ENCODE measurements around the gene HOXD4. TPM values are rescaled to one million over a fixed set of nuclear protein-coding genes. Genes with fewer than 3 reads are reported as not detected.

The HOXD4 gene
- total RNA-seq, 1 donor from 2014 or later, result not detected

DNA sequence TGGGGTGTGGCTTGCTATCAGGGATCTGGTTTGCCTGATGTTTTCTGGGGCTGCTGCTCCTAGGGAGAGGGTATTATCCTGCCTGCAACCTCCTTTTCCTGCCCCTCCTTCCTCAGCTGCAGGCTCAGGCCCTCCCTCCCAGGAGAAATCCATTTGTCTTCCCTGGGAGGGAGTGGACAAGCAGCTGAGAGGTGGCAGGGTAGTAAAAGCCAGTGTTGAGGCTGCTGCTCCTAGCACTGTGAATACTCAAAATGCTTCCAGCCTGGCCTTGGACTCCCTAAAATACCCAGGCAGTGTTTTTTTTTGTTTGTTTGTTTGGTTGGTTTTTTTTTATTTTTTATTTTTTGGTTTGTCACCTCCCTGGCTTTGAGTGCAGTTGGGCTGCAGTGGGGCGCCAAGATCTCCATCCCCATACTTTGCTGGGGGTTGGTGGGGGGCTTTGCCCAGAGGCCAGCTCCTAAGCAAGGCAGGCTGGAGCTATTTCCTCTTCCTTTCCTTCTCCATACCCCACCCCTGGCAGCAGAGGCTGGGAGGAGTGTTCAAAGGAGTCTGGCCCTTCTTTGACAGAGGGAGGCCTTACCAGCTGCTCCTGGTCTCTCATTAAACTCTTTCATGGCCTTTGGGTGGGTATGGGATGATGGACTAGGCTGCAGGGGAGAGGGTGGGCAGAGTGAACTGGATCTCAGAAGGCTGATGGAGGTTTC is 19.4 kb downstream of the HOXD4 start:
- no peak for DNase-seq

DNA sequence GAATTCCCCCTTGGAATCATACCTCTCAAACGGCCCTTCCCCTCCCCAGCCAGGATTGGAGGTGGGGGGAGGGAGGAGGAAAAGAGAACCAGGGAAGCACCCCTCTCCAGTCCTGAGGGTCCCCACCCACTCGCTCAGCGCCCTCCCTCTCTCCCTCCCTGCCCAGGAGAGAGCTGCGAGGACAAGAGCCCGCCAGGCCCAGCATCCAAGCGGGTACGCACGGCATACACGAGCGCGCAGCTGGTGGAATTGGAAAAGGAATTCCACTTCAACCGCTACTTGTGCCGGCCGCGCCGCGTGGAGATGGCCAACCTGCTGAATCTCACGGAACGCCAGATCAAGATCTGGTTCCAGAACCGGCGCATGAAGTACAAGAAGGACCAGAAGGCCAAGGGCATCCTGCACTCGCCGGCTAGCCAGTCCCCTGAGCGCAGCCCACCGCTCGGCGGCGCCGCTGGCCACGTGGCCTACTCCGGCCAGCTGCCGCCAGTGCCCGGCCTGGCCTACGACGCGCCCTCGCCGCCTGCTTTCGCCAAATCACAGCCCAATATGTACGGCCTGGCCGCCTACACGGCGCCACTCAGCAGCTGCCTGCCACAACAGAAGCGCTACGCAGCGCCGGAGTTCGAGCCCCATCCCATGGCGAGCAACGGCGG is 20.1 kb downstream of the HOXD4 start:
- DNase-seq, result no peak

DNA sequence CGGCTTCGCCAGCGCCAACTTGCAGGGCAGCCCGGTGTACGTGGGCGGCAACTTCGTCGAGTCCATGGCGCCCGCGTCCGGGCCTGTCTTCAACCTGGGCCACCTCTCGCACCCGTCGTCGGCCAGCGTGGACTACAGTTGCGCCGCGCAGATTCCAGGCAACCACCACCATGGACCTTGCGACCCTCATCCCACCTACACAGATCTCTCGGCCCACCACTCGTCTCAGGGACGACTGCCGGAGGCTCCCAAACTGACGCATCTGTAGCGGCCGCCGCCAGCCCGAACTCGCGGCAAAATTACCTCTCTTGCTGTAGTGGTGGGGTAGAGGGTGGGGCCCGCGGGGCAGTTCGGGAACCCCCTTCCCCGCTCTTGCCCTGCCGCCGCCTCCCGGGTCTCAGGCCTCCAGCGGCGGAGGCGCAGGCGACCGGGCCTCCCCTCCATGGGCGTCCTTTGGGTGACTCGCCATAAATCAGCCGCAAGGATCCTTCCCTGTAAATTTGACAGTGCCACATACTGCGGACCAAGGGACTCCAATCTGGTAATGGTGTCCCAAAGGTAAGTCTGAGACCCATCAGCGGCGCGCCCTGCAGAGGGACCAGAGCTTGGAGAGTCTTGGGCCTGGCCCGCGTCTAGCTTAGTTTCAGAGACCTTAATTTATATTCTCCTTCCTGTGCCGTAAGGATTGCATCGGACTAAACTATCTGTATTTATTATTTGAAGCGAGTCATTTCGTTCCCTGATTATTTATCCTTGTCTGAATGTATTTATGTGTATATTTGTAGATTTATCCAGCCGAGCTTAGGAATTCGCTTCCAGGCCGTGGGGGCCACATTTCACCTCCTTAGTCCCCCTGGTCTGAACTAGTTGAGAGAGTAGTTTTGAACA is 20.9 kb downstream of the HOXD4 start:
- no peak for DNase-seq

DNA sequence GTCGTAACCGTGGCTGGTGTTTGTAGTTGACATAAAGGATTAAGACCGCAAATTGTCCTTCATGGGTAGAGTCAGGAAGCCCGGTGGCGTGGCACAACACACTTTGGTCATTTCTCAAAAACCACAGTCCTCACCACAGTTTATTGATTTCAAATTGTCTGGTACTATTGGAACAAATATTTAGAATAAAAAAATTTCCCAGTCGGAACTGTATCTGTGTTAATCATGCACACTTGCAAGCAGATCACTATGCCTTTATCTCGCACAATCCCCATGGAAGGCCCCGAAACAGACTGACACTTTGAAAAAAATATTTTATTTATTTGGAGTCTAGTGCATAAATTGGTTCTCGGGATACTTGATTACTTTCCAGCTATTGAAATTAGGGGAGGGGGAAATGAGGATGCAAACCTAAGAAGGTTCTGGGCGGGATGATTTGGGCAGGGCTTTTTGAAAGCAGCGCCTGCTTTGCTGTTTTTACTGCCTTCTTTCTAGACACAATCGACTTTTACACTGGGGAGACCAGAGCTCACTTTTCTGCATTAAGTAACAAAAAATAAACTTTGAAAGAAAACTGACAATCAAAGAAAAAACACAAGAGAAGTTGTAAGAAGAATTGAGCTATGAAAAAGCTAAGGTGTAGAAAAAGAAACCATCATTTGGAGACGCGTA is 21.7 kb downstream of the HOXD4 start:
- no peak for DNase-seq

DNA sequence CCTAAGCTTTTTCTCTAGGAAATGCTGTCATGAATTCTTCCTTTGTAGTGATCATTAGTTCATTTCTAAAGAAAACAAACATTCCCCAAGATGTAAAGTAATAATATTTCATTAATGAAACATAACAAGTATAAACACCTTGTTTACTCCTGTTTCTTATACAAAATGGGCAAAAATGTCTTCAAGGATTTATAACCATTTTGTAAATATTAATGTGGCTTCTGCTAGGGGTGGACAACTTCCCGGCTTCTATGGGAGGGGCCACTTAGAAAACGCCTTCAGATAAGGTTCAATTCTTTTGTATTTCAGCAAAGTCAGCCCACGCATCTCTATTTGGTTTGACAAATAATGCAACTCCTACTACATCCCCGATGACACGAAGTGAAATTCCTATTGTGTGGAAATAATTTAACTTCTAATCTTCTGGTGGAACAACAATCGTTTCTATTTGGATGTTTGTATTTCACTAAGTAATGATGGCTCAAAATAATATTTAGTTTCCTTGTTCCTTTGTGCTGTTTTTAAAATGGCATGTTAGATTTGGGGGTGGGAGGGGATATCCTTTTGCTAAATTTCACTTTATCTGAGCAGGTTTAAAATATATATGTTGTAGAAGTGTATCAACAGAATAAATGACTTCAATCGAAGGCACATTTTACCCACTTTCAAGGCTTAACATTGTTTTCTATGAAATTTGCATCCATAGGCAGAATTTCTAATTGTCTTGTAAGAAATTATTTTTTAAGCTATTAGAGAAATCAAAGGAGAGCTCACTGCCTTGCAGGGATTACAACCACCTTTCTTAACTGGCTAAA is 22.4 kb downstream of the HOXD4 start:
- DNase-seq, result no peak

DNA sequence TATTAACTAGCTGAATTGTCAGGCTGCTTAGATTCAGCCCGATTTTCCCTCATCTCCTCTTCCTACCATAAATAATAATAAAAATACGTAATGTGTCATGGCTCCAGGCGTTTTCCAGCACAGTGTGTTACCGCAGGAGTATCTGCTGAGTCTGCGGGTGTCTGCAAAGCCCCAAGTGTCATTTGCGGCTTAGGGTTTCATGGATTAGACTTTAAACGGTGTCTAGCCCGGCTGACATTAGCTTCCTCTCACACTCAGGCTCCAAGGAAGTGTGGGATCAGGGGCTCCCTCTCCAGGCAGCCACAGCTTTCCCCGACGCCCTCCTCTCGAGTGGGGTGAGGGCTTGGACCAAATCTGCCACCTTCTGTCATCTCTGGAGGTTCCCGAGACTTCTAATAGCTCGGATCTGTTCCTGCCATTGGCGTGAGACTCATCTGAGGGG is 23.1 kb downstream of the HOXD4 start:
- no peak for DNase-seq

DNA sequence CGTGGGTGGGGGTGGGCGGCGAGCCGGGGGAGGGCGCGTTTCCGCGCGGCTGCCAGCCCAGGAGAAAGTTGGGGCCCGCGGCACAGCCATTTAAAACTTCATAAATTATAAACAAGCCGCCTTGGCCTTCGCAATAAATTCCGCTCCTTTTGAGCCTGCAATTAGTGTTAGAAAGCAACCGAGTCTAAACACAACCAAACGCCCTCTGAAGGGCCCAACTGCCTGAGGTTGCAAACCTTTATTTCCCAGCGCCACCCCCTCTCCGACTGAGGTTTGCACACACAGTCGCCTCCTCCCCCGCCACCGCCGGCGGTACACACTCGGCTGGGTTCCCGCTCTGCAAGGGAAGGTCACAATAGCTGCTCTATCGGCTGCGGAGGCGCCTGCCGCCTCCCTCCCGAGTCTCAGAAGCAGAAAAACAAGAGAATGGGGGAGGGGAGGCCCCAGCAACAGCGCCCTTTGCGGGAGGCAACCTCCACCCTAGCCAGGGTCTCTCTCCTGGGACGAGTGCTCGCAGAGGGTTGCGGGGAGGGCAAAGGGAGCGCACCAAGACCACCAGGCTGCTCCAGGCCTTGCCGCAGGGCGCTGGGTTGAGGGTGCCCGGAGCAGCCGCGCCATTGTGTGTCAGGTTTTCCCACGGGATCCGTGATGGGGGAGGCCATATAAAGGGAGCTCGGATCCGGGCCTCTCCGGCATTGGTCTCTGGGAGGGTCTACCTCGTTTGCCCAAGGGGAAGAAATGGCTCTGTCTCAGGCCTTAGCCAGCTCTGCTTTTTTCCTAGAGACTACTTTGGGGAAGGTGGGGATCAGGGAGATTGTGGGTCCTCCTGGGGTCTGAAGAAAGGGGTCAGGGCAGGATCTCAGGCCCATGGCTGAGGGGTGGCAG is 23.7 kb downstream of the HOXD4 start:
- DNase-seq, result no peak

DNA sequence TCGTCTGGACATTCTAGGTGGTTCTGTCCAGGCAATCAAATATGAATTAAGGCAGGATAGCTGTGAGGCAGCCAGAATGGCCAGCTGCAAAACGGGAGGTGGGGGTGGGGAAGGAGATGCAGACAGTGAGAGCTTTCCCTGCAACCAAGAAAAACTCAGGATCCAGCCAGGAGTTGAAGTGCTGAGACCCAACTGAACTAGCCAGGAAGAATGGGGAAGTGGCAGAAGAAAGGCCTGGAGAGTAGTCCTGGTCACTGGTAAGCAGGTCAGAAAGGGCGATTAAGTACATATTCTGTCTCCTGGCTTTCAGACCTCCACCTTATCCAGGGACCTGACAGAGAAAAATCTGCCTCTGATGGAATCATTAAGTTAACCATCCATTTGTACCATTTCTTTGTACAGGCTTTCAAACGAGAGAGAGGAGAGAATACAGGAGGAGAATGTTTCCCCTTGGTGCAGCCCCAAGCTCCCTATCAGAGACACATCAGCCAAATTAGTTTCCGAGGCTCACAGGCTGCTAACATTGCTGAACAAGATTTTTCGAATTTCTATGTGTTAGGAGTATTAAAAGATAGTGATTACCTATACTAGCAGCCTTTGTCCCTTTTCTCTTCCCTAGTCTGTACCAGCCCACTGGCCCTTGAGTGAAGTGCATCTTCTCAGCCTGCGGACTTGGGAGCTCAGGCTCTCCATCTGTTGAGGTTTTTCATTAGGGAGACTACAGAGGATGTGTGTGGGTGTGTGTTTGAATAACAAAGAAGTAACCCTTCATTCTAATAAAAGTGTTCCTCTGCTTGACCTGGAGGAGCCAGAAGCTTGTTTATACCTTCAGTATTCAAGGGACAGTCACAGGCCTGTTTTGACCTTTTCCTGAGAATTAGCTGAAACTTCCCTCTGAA is 24.6 kb downstream of the HOXD4 start:
- DNase-seq, result no peak

DNA sequence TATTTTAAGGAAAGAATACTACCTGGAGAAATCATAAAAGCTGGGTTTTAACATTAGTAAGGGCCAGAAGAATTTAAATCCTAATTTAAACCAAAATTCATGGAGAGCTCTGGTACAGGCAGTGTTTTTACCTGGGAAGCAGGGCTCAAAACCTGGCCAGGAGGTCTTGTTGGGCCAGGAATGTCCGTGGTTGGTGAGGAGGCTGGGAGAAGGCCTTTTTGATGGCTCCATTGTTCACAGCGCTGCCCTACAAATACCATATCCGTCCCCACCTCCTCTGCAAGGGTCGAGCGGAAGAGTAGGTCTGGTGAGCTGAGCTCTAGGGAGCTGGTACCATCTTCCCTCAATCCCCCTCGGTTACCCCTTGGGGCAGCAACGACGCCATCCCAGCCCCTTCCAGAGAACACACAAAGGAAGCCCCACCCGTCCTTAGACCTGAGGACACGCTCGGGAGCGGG is 26.3 kb downstream of the HOXD4 start:
- no peak for DNase-seq

DNA sequence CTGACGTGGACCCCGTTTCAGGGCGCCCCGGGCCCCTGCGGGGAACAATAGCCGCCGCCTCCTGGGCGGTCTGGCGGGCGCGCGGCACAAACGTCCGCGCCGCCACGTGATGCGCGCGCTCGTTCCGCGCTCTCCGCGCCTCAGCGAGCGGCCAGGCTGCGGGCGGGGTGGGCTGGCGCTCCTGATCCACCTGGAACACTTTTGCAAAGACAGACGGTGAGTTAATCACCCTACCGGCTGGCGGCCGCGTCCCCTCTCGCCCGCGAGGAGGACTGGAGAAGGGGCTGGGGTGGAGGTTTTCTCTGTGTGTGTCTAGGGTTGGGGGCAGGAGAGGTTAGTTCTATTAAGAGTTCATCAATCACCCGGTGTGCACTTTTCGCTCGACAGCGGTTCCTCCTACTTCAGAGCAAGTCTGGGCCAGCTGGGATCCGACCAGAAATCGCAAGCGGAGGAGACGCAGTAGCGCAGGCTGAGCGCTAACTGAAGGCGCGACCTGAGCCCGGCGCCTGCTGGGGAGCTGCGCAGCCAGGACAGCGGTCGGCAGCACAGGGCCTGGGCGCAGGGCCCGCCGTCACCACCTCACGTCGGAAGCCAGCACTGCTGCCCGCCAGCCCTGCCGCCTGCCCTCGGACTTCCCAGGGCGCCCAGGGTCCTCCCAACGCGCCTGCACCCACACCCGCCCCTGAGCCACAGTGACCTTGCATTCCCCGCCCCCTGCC is 26.8 kb downstream of the HOXD4 start:
- no peak for DNase-seq

DNA sequence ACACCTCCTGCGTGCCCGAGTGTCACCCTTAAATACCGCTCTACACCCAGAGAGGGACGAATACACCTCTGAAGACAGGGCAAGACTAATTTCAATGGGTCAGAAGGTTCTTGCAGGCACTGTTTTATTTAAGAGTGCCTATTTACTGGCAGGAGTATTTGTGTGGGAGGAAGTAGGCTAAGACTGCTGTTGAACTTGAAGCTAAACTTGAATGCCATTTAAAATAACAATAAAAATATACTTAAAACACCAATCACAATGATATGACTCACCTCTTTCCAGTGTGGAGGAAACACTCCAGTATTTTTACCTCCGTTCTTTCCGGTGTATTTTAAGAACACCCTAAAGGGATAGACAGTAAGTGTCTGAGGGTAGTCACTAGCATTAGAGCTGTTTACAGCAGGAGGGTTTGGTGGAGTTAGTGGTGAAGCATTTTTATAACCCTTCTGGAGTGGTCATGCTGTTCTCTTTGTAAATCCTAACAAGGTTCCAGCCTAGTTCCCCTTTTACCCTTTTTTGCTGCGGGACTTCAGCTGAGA is 27.5 kb downstream of the HOXD4 start:
- no peak for DNase-seq

DNA sequence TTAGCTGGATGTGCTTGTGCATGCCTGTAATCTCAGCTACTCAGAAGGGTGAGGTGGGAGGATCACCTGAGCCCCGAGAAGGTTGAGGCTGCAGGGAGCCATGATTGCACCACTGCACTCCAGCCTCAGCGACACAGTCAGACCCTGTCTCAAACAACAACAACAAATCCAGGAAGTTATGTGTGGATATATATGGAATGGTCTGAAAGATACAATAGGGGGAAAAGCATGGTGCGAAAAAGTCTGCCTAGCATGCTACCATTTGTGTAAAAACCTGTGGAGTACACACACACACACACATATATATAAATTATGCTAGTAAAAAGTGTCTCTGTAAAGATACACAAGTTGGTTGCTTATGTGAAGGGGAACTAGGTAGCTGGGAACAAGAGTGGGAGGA is 30.2 kb downstream of the HOXD4 start:
- DNase-seq, result no peak

DNA sequence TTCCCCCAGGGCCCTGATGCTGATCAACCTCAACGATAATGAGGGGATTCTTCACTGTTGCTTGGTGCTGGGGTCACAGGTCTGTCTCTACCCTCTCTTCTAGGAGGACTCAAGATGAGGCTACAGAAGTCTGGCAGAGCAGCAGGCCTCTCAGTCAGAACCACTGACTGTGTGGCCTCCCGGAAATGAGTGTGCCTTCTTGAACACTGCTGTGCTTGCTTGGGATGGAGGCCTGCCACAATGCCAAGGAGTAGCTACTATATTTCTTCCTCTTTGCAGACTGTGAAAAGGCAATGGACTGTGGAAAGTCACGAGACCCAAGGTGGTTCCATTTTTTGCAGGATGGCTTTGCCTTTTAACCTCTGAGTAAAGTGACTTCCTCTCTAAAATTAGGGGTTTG is 31.3 kb downstream of the HOXD4 start:
- DNase-seq, result no peak

DNA sequence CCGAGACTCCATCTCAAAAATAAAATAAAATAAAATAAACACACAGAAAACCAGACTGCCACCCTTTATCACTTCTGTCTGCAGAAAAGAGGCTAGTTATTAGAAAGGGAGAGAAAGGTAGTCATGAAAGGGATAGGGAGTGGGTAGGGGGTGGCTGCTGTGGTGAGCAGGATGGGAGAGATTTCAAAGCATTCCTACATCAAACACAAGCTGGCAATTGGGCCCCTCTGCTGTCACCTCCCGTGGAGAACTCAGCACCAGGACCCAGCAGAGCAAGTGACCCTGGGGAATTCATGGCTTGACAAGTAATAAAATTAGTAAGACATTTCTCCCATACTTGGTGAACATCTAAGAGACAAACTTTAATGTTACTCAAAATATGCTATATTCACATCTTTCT is 33.4 kb downstream of the HOXD4 start:
- no peak for DNase-seq

DNA sequence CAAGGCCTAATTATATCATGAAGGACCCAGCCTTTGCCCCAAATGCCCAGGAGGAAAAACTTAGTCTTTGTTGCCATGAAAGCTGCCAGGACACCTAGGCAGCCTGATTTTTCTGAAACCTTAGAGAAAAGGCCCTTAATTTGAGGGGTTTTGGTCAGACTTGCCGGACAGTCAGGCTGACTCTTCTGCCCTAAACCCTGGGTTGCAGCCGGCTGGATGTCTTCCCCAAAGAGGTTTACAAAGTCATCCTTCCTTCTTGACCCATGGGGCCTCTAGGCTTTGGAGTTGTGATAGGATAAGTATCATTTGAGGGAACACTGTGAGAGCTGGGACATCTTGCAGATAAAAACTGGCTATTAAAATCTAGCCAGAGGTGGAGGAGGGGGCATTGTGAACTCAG is 34.7 kb downstream of the HOXD4 start:
- DNase-seq, result no peak

DNA sequence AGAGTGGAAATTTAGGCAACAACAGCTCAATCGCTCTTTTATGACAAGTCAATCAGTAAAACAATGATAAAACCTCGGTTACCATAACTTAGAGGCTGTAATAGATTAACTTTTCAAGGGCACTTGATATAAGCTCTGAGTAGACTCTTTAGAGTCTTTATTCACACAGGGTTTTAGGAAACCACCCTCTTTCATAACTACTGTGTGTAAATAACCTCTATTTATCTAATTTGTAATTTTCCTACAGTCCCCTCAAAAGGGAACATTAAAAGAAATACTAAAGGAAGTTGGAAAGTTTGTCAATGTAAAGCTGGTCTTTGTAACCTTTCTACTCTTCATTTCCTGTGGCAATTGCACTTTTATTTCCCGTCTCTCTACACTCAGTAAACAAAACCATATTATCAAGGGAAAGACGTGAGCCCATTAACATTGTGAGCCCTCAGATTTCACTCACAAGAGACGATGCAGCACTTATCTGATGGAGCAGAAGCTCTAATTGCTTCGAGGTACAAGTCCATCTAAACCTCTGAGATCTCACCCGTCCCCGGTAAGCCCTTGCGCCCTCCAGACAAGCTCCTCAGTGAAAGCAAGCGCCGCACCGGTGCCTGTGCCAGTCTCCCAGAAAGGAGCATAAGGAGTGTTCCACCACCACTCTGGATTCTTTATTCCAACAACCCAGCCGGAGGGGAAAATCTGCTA is 36.0 kb downstream of the HOXD4 start:
- DNase-seq, result no peak

DNA sequence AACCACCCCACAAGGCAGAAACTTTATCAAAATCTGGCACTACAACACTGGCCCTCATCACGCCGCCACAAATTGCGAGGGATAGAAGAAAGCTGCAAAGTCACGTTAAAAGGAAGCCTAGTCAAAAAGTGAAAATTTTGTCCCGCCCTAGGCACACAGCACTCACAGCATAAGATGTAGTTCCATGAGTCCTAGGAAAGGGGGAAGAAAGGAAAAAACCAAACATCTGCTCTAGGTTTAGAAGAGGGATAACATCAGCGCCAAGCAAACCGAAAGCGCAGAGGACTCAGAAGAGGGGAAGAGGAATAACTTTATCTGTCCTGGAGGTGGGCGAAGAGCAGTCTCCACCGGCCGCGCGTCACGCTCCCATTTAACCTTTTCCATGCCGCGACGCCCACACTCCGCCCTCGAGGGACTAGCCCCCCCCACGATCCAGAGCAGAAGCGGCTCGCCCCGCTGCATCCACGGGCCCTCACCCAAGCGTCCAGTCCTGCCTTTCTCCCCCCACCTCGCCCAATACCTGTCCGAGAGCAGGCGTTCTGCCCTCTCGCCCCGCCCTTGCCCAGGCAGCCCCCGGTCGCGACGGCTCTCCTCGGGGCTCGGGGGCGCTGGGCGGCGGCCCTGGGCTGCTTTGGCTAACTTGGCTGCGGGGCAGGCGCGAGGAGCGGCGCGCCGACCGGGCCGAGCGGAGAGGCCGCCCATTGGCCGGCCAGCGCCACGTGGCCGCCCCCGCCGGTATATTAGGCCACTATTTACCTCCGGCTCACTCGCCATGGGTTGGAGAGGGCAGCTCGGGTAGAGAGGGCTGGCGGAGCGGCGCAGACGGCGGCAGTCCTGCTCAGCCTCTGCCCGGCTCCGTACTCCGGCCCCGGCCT is 36.8 kb downstream of the HOXD4 start, which contains the start of gene HOXD1:
TSS of gene HOXD1 (plus strand) at position 770 of the 875 bp plus-strand sequence. CDS start 134 bp downstream, outside the sequence.
- no peak for DNase-seq
